H9 (cell line): ENCODE measurements around the gene ACTN2. TPM values are rescaled to one million over a fixed set of nuclear protein-coding genes. Genes with fewer than 3 reads are reported as not detected.

Source experiments
- DNase-seq: peaks from one replicate; pipeline ENCODE4 v3.0.0-alpha.2; 2017
- H2AFZ ChIP-seq: one replicate; pipeline ENCODE4 v1.6.1; 2013; ENCODE audit warnings: mild to moderate bottlenecking, low read length, control low read depth, moderate library complexity
- H2AK5ac ChIP-seq: 2 replicates; pipeline ENCODE4 v1.6.1; 2013; ENCODE audit warnings: low read length, control low read depth, mixed read lengths; ENCODE audit not compliant: insufficient read length
- H2BK120ac ChIP-seq: one replicate; pipeline ENCODE4 v1.6.1; 2013; ENCODE audit warnings: low read depth, mild to moderate bottlenecking, low read length, control low read depth, inconsistent platforms; ENCODE audit not compliant: poor library complexity, severe bottlenecking
- H2BK12ac ChIP-seq: 2 replicates; pipeline ENCODE4 v1.6.1; 2013; ENCODE audit warnings: low read length, control low read depth, mixed read lengths, low read depth; ENCODE audit not compliant: insufficient read length
- H2BK15ac ChIP-seq: 2 replicates; pipeline ENCODE4 v1.6.1; 2013; ENCODE audit warnings: low read depth, low read length, control low read depth
- H2BK20ac ChIP-seq: one replicate; pipeline ENCODE4 v1.6.1; 2013; ENCODE audit warnings: low read depth, mild to moderate bottlenecking, low read length, control low read depth, inconsistent platforms; ENCODE audit not compliant: poor library complexity, severe bottlenecking
- H2BK5ac ChIP-seq: 2 replicates; pipeline ENCODE4 v1.6.1; 2013; ENCODE audit warnings: low read length, control low read depth, mixed read lengths; ENCODE audit not compliant: insufficient read length
- H3K14ac ChIP-seq: 2 replicates; pipeline ENCODE4 v1.6.1; 2013; ENCODE audit warnings: low read length, control low read depth; ENCODE audit not compliant: insufficient read depth
- H3K18ac ChIP-seq: 2 replicates; pipeline ENCODE4 v1.6.1; 2013; ENCODE audit warnings: low read depth, mild to moderate bottlenecking, mixed read lengths, low read length, control low read depth; ENCODE audit not compliant: insufficient read length
- H3K23ac ChIP-seq: 2 replicates; pipeline ENCODE4 v1.6.1; 2013; ENCODE audit warnings: low read length, control low read depth, mixed read lengths, low read depth; ENCODE audit not compliant: insufficient read length
- H3K23me2 ChIP-seq: 2 replicates; pipeline ENCODE4 v1.6.1; 2013; ENCODE audit warnings: low read depth, mild to moderate bottlenecking, mixed read lengths, low read length, control low read depth; ENCODE audit not compliant: insufficient read length, poor library complexity, severe bottlenecking
- H3K27ac ChIP-seq: 2 replicates; pipeline ENCODE4 v1.5.1; 2013; ENCODE audit warnings: low read length, control low read depth, mixed read lengths, low read depth; ENCODE audit not compliant: insufficient read length
- H3K27me3 ChIP-seq: 2 replicates; pipeline ENCODE4 v1.6.1; 2013; ENCODE audit warnings: low read length, control low read depth, inconsistent platforms; ENCODE audit not compliant: insufficient read depth
- H3K4ac ChIP-seq: 2 replicates; pipeline ENCODE4 v1.6.1; 2013; ENCODE audit warnings: low read depth, mild to moderate bottlenecking, control low read depth, inconsistent platforms, low read length, moderate library complexity
- H3K4me1 ChIP-seq: 2 replicates; pipeline ENCODE4 v1.6.1; 2013; ENCODE audit warnings: low read length, control low read depth, inconsistent platforms; ENCODE audit not compliant: insufficient read depth
- H3K4me2 ChIP-seq: 2 replicates; pipeline ENCODE4 v1.6.1; 2013; ENCODE audit warnings: low read length, control low read depth, mixed read lengths; ENCODE audit not compliant: insufficient read length, insufficient read depth
- H3K56ac ChIP-seq: 2 replicates; pipeline ENCODE4 v1.6.1; 2013; ENCODE audit warnings: low read depth, mild to moderate bottlenecking, mixed read lengths, low read length, control low read depth; ENCODE audit not compliant: insufficient read length
- H3K79me1 ChIP-seq: 2 replicates; pipeline ENCODE4 v1.6.1; 2013; ENCODE audit warnings: low read depth, mild to moderate bottlenecking, moderate library complexity, low read length, control low read depth, inconsistent platforms; ENCODE audit not compliant: insufficient read depth, poor library complexity, severe bottlenecking
- H3K79me2 ChIP-seq: 2 replicates; pipeline ENCODE4 v1.6.1; 2013; ENCODE audit warnings: low read length, control low read depth, inconsistent platforms; ENCODE audit not compliant: insufficient read depth
- H3K9ac ChIP-seq: 2 replicates; pipeline ENCODE4 v1.6.1; 2013; ENCODE audit warnings: low read length, control low read depth, mixed read lengths; ENCODE audit not compliant: insufficient read length; ENCODE audit errors: extremely low read depth
- H3K9me3 ChIP-seq: one replicate; pipeline ENCODE4 v1.6.1; 2013; ENCODE audit warnings: low read depth, low read length, inconsistent platforms; ENCODE audit not compliant: control insufficient read depth
- H3T11ph ChIP-seq: one replicate; pipeline ENCODE4 v1.6.1; 2013; ENCODE audit warnings: mild to moderate bottlenecking, low read length, control low read depth, inconsistent platforms
- H4K20me1 ChIP-seq: one replicate; pipeline ENCODE4 v1.6.1; 2013; ENCODE audit not compliant: control insufficient read depth, insufficient read length, insufficient read depth
- H4K5ac ChIP-seq: 2 replicates; pipeline ENCODE4 v1.6.1; 2013; ENCODE audit warnings: low read depth, mild to moderate bottlenecking, mixed read lengths, low read length, control low read depth; ENCODE audit not compliant: insufficient read length
- H4K8ac ChIP-seq: replicated peaks from 2 replicates; pipeline ENCODE4 v1.6.1; 2013; ENCODE audit warnings: low read length, control low read depth, mixed read lengths, low read depth; ENCODE audit not compliant: insufficient read length
- H4K91ac ChIP-seq: 2 replicates; pipeline ENCODE4 v1.6.1; 2013; ENCODE audit warnings: low read depth, mild to moderate bottlenecking, moderate library complexity, mixed read lengths, low read length, control low read depth; ENCODE audit not compliant: insufficient read length
- H3K27ac Mint-ChIP-seq, 3 experiments: 2 replicates in 2 of 3; 3 replicates in 1 of 3; pipeline ENCODE4 v1.8.0; 2020 to 2021; ENCODE audit warnings: mixed read lengths in 3 of 3, mild to moderate bottlenecking in 1 of 3, moderate library complexity in 1 of 3
- H3K27me3 Mint-ChIP-seq: 2 replicates; pipeline ENCODE4 v1.8.0; 2021; ENCODE audit warnings: low read depth, mild to moderate bottlenecking, moderate library complexity, mixed read lengths
- H3K36me3 Mint-ChIP-seq, 3 experiments: 2 replicates in 2 of 3; 3 replicates in 1 of 3; pipeline ENCODE4 v1.8.0; 2020 to 2021; ENCODE audit warnings: low read depth in 3 of 3, mixed read lengths in 3 of 3; ENCODE audit not compliant: insufficient read depth in 1 of 3
- H3K4me1 Mint-ChIP-seq, 2 experiments: 2 replicates each; pipeline ENCODE4 v1.8.0; 2020; ENCODE audit warnings: mixed read lengths in 2 of 2
- H3K4me3 Mint-ChIP-seq, 2 experiments: 2 replicates in 1 of 2; 3 replicates in 1 of 2; pipeline ENCODE4 v1.8.0; 2020 to 2021; ENCODE audit warnings: mild to moderate bottlenecking in 2 of 2, mixed read lengths in 2 of 2, moderate library complexity in 1 of 2
- H3K9me3 Mint-ChIP-seq, 2 experiments: 2 replicates in 1 of 2; 3 replicates in 1 of 2; pipeline ENCODE4 v1.8.0; 2020; ENCODE audit warnings: mild to moderate bottlenecking in 2 of 2, mixed read lengths in 2 of 2, moderate library complexity in 1 of 2
- WGBS: extraction: QIAGEN DNeasy Blood & Tissue Kit; methylation state at CpG from one replicate; pipeline ENCODE4 v1.1.7; 2013; ENCODE audit warnings: missing lambda C conversion rate, low lambda C conversion rate, mixed read lengths; ENCODE audit not compliant: insufficient read length; ENCODE audit errors: extremely low coverage; 5-methylcytosine and 5-hydroxymethylcytosine counted together
- total RNA-seq: library from RNA; stranded (reverse); gene quantifications from 2 replicates; pipeline ENCODE4 v1.2.1, GENCODE V29; 2021
- TF ChIP-seq, protein P1 (sequence below): fragments of 200-600 bp; sonication (generic); conservative IDR thresholded peaks from 3 replicates; pipeline ENCODE4 v1.8.0; 2021; ENCODE audit warnings: antibody characterized with exemption, mild to moderate bottlenecking

Gene ACTN2
- total RNA-seq, 1 experiment from 2014 or later, result 2.3 TPM

DNA sequence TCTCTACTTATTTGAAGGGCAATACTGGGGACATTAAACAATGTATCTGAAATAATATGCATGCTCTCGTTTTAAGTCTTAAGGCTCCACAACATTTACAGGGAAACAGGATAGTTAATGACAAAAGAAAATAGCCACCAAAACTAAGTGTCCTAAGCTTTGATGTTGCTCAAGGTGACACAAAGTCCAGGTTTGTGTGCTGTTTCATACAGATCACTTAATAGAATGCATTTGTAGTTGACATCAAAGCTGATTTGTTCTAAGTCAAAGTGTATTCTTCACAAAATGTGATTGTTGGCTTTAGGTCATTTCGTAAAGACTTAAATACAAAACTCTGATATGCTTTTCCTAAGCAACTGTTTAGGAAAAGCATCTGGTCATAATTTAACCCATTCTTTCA, 71.3 kb downstream of the ACTN2 start:
- H2AFZ ChIP-seq, result no peak overlapping the region
- no peaks in the 10 kb centered on the region for H3K79me2 ChIP-seq
- no peak overlapping the region for H2BK5ac ChIP-seq
- no peak overlapping the region for H3K14ac ChIP-seq
- H4K91ac ChIP-seq, result no peak overlapping the region
- no peak overlapping the region for H3K27ac ChIP-seq
- H4K20me1 ChIP-seq, result no peaks in the 10 kb centered on the region
- no peak overlapping the region for H2BK120ac ChIP-seq
- no peak overlapping the region for H2BK15ac ChIP-seq
- Mint-ChIP-seq H3K27me3 (no peaks in the 10 kb centered on the region), H3K36me3 (peaks cover 0 to 8% (median 6%) of the 10 kb centered on the region in 3 experiments; a peak in 5 of 7 replicates), H3K27ac (no peak overlapping the region), H3K4me3 (no peak overlapping the region), H3K9me3 (no peaks in the 10 kb centered on the region), H3K4me1 (peaks cover 2 to 4% of the 10 kb centered on the region in 2 experiments; a peak in 3 of 4 replicates)
- DNase-seq, result no peak
- H3K27me3 ChIP-seq, result no peaks in the 10 kb centered on the region
- no peak overlapping the region for H3K9ac ChIP-seq
- no peak overlapping the region for H2AK5ac ChIP-seq
- H3K4me2 ChIP-seq, result no peak overlapping the region
- no peak overlapping the region for H3T11ph ChIP-seq
- H4K5ac ChIP-seq, result no peak overlapping the region
- no peaks in the 10 kb centered on the region for H3K23me2 ChIP-seq
- no peak overlapping the region for H2BK20ac ChIP-seq
- no peaks in the 10 kb centered on the region for H3K9me3 ChIP-seq
- no peaks in the 10 kb centered on the region for H3K4me1 ChIP-seq
- H3K56ac ChIP-seq, result no peak overlapping the region
- no peak overlapping the region for H3K4ac ChIP-seq
- no peaks in the 10 kb centered on the region for H3K79me1 ChIP-seq
- H4K8ac ChIP-seq, result no peak overlapping the region
- no peak overlapping the region for H3K18ac ChIP-seq
- H2BK12ac ChIP-seq, result no peak overlapping the region
- WGBS, result no CpG with 5 or more reads among the region's 2 CpGs
- no peak overlapping the region for H3K23ac ChIP-seq
- TF ChIP-seq, protein P1, sequence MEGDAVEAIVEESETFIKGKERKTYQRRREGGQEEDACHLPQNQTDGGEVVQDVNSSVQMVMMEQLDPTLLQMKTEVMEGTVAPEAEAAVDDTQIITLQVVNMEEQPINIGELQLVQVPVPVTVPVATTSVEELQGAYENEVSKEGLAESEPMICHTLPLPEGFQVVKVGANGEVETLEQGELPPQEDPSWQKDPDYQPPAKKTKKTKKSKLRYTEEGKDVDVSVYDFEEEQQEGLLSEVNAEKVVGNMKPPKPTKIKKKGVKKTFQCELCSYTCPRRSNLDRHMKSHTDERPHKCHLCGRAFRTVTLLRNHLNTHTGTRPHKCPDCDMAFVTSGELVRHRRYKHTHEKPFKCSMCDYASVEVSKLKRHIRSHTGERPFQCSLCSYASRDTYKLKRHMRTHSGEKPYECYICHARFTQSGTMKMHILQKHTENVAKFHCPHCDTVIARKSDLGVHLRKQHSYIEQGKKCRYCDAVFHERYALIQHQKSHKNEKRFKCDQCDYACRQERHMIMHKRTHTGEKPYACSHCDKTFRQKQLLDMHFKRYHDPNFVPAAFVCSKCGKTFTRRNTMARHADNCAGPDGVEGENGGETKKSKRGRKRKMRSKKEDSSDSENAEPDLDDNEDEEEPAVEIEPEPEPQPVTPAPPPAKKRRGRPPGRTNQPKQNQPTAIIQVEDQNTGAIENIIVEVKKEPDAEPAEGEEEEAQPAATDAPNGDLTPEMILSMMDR, result no peak
